H1 (cell line): Measurements from ENCODE around the gene JOSD1. TPM values are rescaled to one million over a fixed set of nuclear protein-coding genes. Genes with fewer than 3 reads are reported as not detected.

ENCODE experiments used
- BACH1 ChIP-seq: IDR thresholded peaks from 2 replicates; pipeline ENCODE4 v1.6.1; 2012; ENCODE audit warnings: low read length, improper control_type of control experiment
- CTCF ChIP-seq, 3 experiments: IDR thresholded peaks; 1 replicate in 2 of 3; 2 replicates in 1 of 3; pipeline versions ENCODE4 v1.5.1 to v1.6.1; 2011; ENCODE audit warnings: low read length in 3 of 3, mild to moderate bottlenecking in 3 of 3, inconsistent platforms in 2 of 3, low read depth in 1 of 3, moderate library complexity in 1 of 3; ENCODE audit not compliant: insufficient read depth in 1 of 3; ENCODE audit errors: control extremely low read depth in 1 of 3
- NANOG ChIP-seq: IDR thresholded peaks from 2 replicates; pipeline ENCODE4 v1.6.1; 2011; ENCODE audit warnings: low read length, low read depth, mild to moderate bottlenecking, inconsistent platforms; ENCODE audit not compliant: insufficient read depth, poor library complexity, severe bottlenecking
- RXRA ChIP-seq: IDR thresholded peaks from 2 replicates; pipeline ENCODE4 v1.6.1; 2011; ENCODE audit warnings: low read depth, mild to moderate bottlenecking, low read length, moderate library complexity; ENCODE audit not compliant: insufficient read depth
- SIN3A ChIP-seq, 2 experiments: IDR thresholded peaks in 1 of 2; conservative IDR thresholded peaks in 1 of 2; 2 replicates each; pipeline ENCODE4 v1.6.1; 2011 to 2012; ENCODE audit warnings: low read length in 2 of 2, improper control_type of control experiment in 1 of 2, low read depth in 1 of 2, mild to moderate bottlenecking in 1 of 2
- SP4 ChIP-seq: IDR thresholded peaks from 2 replicates; pipeline ENCODE4 v1.6.1; 2012; ENCODE audit warnings: low read length, inconsistent platforms
- polyA plus RNA-seq, 7 experiments: library from polyadenylated mRNA; depleted of rRNA in 3 of 7; stranded (reverse) in 5 of 7; unstranded in 2 of 7; fragments of >200 nt in 5 of 7; fragments of 200-250 nt in 2 of 7; gene quantifications; 1 replicate in 5 of 7; 2 replicates in 1 of 7; 4 replicates in 1 of 7; pipeline versions ENCODE4 v1.2.1 to v1.2.3, GENCODE V29; 2011 to 2013; ENCODE audit warnings: missing spikeins in 2 of 7, mixed read lengths in 2 of 7
- total RNA-seq: library from RNA; stranded (reverse); fragmentation: NEBNext Ultra II Directional; extraction: Animal tissue kit (Norgen Biotek cat#: 25700); gene quantifications from 2 replicates; pipeline ENCODE4 v1.2.1, GENCODE V29; 2021

Gene JOSD1
- total and polyA plus RNA-seq, 2 of the 8 experiments (the other 6 are each of a cell fraction or from before 2014, with no cell fraction given): 18.4 to 20.2 TPM

GRCh38 chr22:38657045-38657909 lies 43.5 kb downstream of the JOSD1 start (continued):
- TF ChIP-seq SIN3A (conservative IDR thresholded peaks at IDR 0.05 in 1 of 2, IDR thresholded peaks at IDR 0.05 in 1 of 2; ENCODE audit: low read depth in 1 of 2, low read length in 2 of 2) (peak in 1 of 2 experiments; percentile 22; a peak in 1 of 4 replicates), CTCF (IDR thresholded peaks at IDR 0.05; ENCODE audit: control extremely low read depth in 1 of 3, insufficient read depth in 1 of 3, low read depth in 1 of 3, low read length in 3 of 3) (no peak), SP4 (no peak), RXRA (no peak), NANOG (no peak), BACH1 (no peak)
- TF ChIP-seq, all 59 proteins: peak for 2
